Measurements from ENCODE around the gene CLEC2A.

Gene CLEC2A

DNA sequence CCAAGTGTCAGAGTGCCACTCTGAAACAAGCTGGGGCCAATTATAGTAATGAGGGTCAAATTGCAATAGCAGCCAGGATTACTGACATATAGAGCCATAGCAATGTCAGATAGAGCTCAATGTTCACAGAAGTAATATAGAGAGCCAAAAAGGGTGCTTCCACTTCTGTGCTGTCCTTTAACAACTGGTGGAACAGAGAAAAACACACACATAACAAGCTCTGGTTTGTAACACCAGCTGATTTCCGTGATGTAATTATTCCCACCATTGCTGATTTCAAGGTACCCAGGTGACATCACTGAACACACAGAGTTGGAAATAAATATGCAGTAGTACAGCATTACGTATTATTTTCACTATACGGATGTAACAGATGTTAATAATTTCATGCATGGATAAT lies 60.0 kb downstream of the CLEC2A start:
- no peak overlapping the region for H3K4me3 ChIP-seq (ENCODE audit: low read length)
- TF ChIP-seq CTCF (conservative IDR thresholded peaks at IDR 0.05; ENCODE audit: low read length), result no peak
- DNase-seq (ENCODE audit: low read depth), result no peak

DNA sequence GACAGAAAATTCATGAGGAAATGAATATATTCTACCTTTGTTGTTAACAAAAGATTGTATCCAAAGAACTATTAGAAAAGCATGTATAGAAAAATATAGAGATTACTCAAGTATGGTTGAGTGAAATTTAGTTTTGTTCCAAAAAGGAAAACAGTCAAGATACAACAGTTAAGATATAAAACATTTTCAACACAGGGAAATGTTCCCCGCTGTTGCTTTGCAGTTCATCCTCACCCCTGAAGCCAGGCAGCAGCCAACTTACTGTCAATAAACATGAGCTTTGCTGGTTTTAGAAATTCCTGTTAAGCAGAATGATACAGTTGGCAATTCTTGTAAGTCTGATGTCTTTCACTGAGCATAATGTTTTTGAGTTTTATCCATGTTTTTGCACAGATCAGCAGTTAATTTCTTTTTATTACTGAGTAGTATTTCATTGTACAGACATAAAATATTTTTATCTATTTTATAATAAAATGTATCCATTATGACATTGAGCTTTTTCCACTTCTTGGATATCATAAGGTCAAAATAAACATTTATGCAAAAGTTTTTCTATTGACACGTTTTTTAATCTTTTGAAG lies 61.8 kb downstream of the CLEC2A start:
- peak; percentile 10 for DNase-seq (ENCODE audit: low read depth)
- TF ChIP-seq CTCF (conservative IDR thresholded peaks at IDR 0.05; ENCODE audit: low read length), result no peak
- H3K4me3 ChIP-seq (ENCODE audit: low read length), result peak overlapping the region; percentile 59

DNA sequence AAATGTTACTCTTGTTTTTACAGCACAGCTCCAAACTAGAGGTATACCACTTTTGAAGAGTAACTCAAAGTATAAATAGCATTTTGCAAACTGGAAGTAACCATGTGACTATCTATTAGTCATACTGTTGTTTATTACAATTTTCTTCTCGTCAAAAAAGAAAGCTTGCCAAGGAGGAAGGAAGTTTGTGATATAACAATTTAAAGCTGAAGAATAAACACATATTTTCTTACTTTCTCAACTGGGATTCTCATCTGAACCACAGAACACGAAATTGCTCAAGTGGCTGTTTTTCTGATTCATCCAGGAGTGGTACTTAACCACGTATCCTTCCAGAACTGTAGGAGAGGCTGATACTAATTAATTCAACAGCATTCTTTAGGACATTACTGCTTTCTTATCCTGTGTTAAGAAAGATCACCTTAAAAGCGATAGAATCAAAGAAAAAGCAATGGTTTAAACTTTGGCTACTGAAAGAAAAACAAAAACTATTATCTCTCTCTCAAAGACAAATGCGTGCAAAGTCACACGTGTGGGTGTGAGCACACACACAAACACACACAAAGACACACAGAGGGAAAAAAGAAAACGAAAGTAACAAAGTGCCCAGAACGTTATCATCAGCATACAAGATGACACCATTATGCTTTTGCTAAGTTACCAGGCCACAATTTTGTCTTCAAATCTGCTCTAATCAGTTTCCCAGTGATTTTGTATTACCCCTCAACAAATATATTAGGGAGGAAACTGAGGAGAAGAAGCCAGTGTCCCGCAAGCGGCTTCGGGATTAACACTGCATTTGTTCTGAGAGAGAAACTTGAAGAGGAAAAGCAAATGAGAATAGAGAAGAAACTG lies 62.6 kb downstream of the CLEC2A start, which contains the start of gene CLEC2B:
CLEC2B (minus strand) TSS at position 48 of the 855 bp plus-strand sequence.
- H3K4me3 ChIP-seq (ENCODE audit: low read length), result peak within 1 kb of the TSS; percentile 59
- DNase-seq (ENCODE audit: low read depth), result peak; percentile 92
- TF ChIP-seq CTCF (conservative IDR thresholded peaks at IDR 0.05; ENCODE audit: low read length), result no peak

- no peak for TF ChIP-seq CTCF (conservative IDR thresholded peaks at IDR 0.05; ENCODE audit: low read length)
- peak overlapping the region; percentile 59 for H3K4me3 ChIP-seq (ENCODE audit: low read length)
- DNase-seq (ENCODE audit: low read depth), result no peak
Observed at GRCh38 chr12:9868951-9869306, 63.2 kb downstream of the CLEC2A start.

DNA sequence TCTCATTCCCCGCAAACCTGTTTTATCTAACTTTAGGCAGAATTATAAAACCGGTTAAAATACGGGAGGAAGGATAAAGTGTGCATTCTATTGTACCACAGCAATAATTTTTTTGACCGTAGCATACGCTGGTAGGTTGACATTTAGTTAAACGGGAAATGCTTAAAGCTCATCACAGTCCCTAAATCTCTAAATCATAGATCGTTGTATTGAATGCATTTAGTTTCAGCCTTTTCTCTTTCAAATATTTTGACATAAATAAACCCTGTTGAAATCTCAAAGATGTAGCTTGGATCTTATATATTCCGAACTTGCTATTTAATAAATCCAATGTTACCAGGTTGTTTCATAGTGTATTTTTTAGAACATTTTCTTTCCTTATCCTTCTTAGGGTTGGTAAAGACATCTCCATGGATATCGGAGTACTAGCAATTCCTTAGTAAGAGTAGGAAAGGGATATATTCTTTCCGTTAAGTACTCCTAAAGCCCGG lies 63.8 kb downstream of the CLEC2A start:
- no peak for TF ChIP-seq CTCF (conservative IDR thresholded peaks at IDR 0.05; ENCODE audit: low read length)
- DNase-seq (ENCODE audit: low read depth), result no peak
- peak overlapping the region; percentile 59 for H3K4me3 ChIP-seq (ENCODE audit: low read length)

- peak overlapping the region; percentile 33 for H3K4me3 ChIP-seq (ENCODE audit: low read length)
- no peak for TF ChIP-seq CTCF (conservative IDR thresholded peaks at IDR 0.05; ENCODE audit: low read length)
- DNase-seq (ENCODE audit: low read depth), result no peak
Observed at GRCh38 chr12:9867531-9867930, 64.6 kb downstream of the CLEC2A start.

- DNase-seq (ENCODE audit: low read depth), result no peak
- H3K4me3 ChIP-seq (ENCODE audit: low read length), result peak overlapping the region; percentile 33
- no peak for TF ChIP-seq CTCF (conservative IDR thresholded peaks at IDR 0.05; ENCODE audit: low read length)
Observed at GRCh38 chr12:9866860-9867269, 65.3 kb downstream of the CLEC2A start.

Data from AG10803 (cell line).